SJCRH30 (cell line): Measurements from ENCODE around the gene STEAP2. TPM values are rescaled to one million over a fixed set of nuclear protein-coding genes. Genes with fewer than 3 reads are reported as not detected.
"Not testable (repeated sequence)": the region's sequence is repeated elsewhere in the genome, so short reads cannot be mapped to it uniquely, and the experiment has no call there.

Experiments
- DNase-seq, 2 experiments: peaks; one replicate each; pipeline ENCODE4 v3.0.0-alpha.2; 2015 to 2020
- H3K27ac ChIP-seq: fragments of 250-450 bp; sonication (Bioruptor Pico); 2 replicates; pipeline ENCODE4 v1.5.1; 2020; ENCODE audit warnings: mild to moderate bottlenecking, moderate library complexity
- H3K27me3 ChIP-seq: fragments of 250-450 bp; sonication (Bioruptor Pico); 2 replicates; pipeline ENCODE4 v1.5.1; 2020; ENCODE audit warnings: mild to moderate bottlenecking, moderate library complexity
- H3K36me3 ChIP-seq: fragments of 250-450 bp; sonication (Bioruptor Pico); 2 replicates; pipeline ENCODE4 v1.5.1; 2020; ENCODE audit warnings: mild to moderate bottlenecking, moderate library complexity
- H3K4me1 ChIP-seq: fragments of 250-450 bp; sonication (Bioruptor Pico); 2 replicates; pipeline ENCODE4 v1.5.1; 2020; ENCODE audit warnings: mild to moderate bottlenecking, moderate library complexity
- H3K4me3 ChIP-seq: fragments of 250-450 bp; sonication (Bioruptor Pico); 2 replicates; pipeline ENCODE4 v1.5.1; 2020; ENCODE audit warnings: mild to moderate bottlenecking, moderate library complexity
- H3K9me3 ChIP-seq: fragments of 250-450 bp; sonication (Bioruptor Pico); replicated peaks from 2 replicates; pipeline ENCODE4 v1.5.1; 2020; ENCODE audit warnings: mild to moderate bottlenecking, moderate library complexity
- total RNA-seq: library from RNA; depleted of rRNA; stranded (reverse); fragments of >200 nt; shearing (Covaris generic); gene quantifications from 2 replicates; pipeline ENCODE4 v1.2.3, GENCODE V29; 2014

The STEAP2 gene
- total RNA-seq, 1 experiment from 2014 or later = 0.10 TPM

GRCh38 chr7:90181485-90181884, 30.1 kb upstream of the STEAP2 start:
- no peak for DNase-seq
- Histone ChIP-seq H3K27ac (no peak overlapping the region), H3K4me1 (no peaks in the 10 kb centered on the region), H3K9me3 (peaks cover 3% of the 10 kb centered on the region; the same call in 1 of the 2 replicates), H3K4me3 (no peak overlapping the region), H3K36me3 (no peaks in the 10 kb centered on the region), H3K27me3 (no peaks in the 10 kb centered on the region)

GRCh38 chr7:90186290-90186689, 25.2 kb upstream of the STEAP2 start:
- not testable (repeated sequence) for DNase-seq, H3K27ac ChIP-seq, H3K4me1 ChIP-seq, H3K4me3 ChIP-seq, H3K9me3 ChIP-seq, H3K36me3 ChIP-seq, H3K27me3 ChIP-seq

GRCh38 chr7:90187507-90188050, 24.0 kb upstream of the STEAP2 start:
- no peak overlapping the region for H3K4me3 ChIP-seq
- peaks cover 3% of the 10 kb centered on the region; the same call in 1 of the 2 replicates for H3K9me3 ChIP-seq
- no peaks in the 10 kb centered on the region for H3K36me3 ChIP-seq
- no peaks in the 10 kb centered on the region for H3K27me3 ChIP-seq
- no peak overlapping the region for H3K27ac ChIP-seq
- DNase-seq = no peak
- no peaks in the 10 kb centered on the region for H3K4me1 ChIP-seq

- Histone ChIP-seq H3K27me3 (no peaks in the 10 kb centered on the region), H3K9me3 (peaks cover 3% of the 10 kb centered on the region; the same call in 1 of the 2 replicates), H3K36me3 (no peaks in the 10 kb centered on the region), H3K4me3 (no peak overlapping the region), H3K27ac (no peak overlapping the region), H3K4me1 (no peaks in the 10 kb centered on the region)
- no peak for DNase-seq
These were observed 23.3 kb upstream of the STEAP2 start for GRCh38 chr7:90188281-90188680.

GRCh38 chr7:90190995-90191394, 20.5 kb upstream of the STEAP2 start:
- Histone ChIP-seq H3K4me3 (no peak overlapping the region), H3K27me3 (0 out of 2 replicates have a peak, but pooled peaks cover 3% of the 10 kb centered on the region), H3K27ac (no peak overlapping the region), H3K4me1 (no peaks in the 10 kb centered on the region), H3K36me3 (no peaks in the 10 kb centered on the region), H3K9me3 (peaks cover 3% of the 10 kb centered on the region; the same call in 1 of the 2 replicates)
- DNase-seq = no peak

- Histone ChIP-seq H3K4me1 (no peaks in the 10 kb centered on the region), H3K4me3 (no peak overlapping the region), H3K27ac (no peak overlapping the region), H3K9me3 (no peaks in the 10 kb centered on the region), H3K36me3 (no peaks in the 10 kb centered on the region), H3K27me3 (0 out of 2 replicates have a peak, but pooled peaks cover 3% of the 10 kb centered on the region)
- no peak for DNase-seq
These were observed 19.9 kb upstream of the STEAP2 start for GRCh38 chr7:90191648-90192047.

- H3K36me3 ChIP-seq = no peaks in the 10 kb centered on the region
These were observed 18.4 kb upstream of the STEAP2 start for GRCh38 chr7:90192876-90193750.

GRCh38 chr7:90194911-90195809, 16.4 kb upstream of the STEAP2 start:
- Histone ChIP-seq H3K4me3 (no peak overlapping the region), H3K27me3 (0 out of 2 replicates have a peak, but pooled peaks cover 3% of the 10 kb centered on the region), H3K9me3 (no peaks in the 10 kb centered on the region), H3K4me1 (no peaks in the 10 kb centered on the region), H3K36me3 (no peaks in the 10 kb centered on the region), H3K27ac (no peak overlapping the region)
- no peak for DNase-seq

More at GRCh38 chr7:90192876-90193750, 18.4 kb upstream of the STEAP2 start:
- DNase-seq = no peak
- no peaks in the 10 kb centered on the region for H3K4me1 ChIP-seq
- H3K4me3 ChIP-seq = no peak overlapping the region
- H3K27me3 ChIP-seq = 0 out of 2 replicates have a peak, but pooled peaks cover 3% of the 10 kb centered on the region
- H3K9me3 ChIP-seq = no peaks in the 10 kb centered on the region
- no peak overlapping the region for H3K27ac ChIP-seq

- H3K36me3 ChIP-seq = no peaks in the 10 kb centered on the region
- no peak overlapping the region for H3K27ac ChIP-seq
- H3K9me3 ChIP-seq = no peaks in the 10 kb centered on the region
- no peak overlapping the region for H3K4me3 ChIP-seq
- H3K27me3 ChIP-seq = no peaks in the 10 kb centered on the region
- DNase-seq = no peak
- no peaks in the 10 kb centered on the region for H3K4me1 ChIP-seq
These were observed 9.9 kb upstream of the STEAP2 start for GRCh38 chr7:90201500-90202195.

- Histone ChIP-seq H3K27ac (no peak overlapping the region), H3K36me3 (no peaks in the 10 kb centered on the region), H3K9me3 (no peaks in the 10 kb centered on the region), H3K4me1 (no peaks in the 10 kb centered on the region), H3K27me3 (no peaks in the 10 kb centered on the region; the same call in 1 of the 2 replicates), H3K4me3 (no peak overlapping the region)
- DNase-seq = no peak
These were observed 3.6 kb upstream of the STEAP2 start for GRCh38 chr7:90207956-90208355.

GRCh38 chr7:90209776-90210175, 1.8 kb upstream of the STEAP2 start:
- Histone ChIP-seq H3K27ac (no peak overlapping the region), H3K27me3 (peaks cover 2% of the 10 kb centered on the region; the same call in 1 of the 2 replicates), H3K4me3 (no peak overlapping the region), H3K36me3 (no peaks in the 10 kb centered on the region), H3K9me3 (no peaks in the 10 kb centered on the region), H3K4me1 (no peaks in the 10 kb centered on the region)
- no peak for DNase-seq

- Histone ChIP-seq H3K4me3 (no peak overlapping the region), H3K27ac (no peak overlapping the region), H3K36me3 (no peaks in the 10 kb centered on the region), H3K4me1 (no peaks in the 10 kb centered on the region), H3K27me3 (peaks cover 2% of the 10 kb centered on the region; the same call in 1 of the 2 replicates), H3K9me3 (no peaks in the 10 kb centered on the region)
- DNase-seq = no peak
These were observed 1.1 kb upstream of the STEAP2 start for GRCh38 chr7:90210475-90210874.

- DNase-seq = no peak
- H3K36me3 ChIP-seq = no peaks in the 10 kb centered on the region
- peaks cover 2% of the 10 kb centered on the region; the same call in 1 of the 2 replicates for H3K27me3 ChIP-seq
- H3K27ac ChIP-seq = no peak overlapping the region
- peak overlapping the region; percentile 29 for H3K4me3 ChIP-seq
- H3K9me3 ChIP-seq = no peaks in the 10 kb centered on the region
- no peaks in the 10 kb centered on the region for H3K4me1 ChIP-seq
These were observed 559 bp upstream of the STEAP2 start for GRCh38 chr7:90210981-90211380.

GRCh38 chr7:90212149-90212495, 582 bp downstream of the STEAP2 start:
- H3K4me1 ChIP-seq = no peaks in the 10 kb centered on the region
- H3K36me3 ChIP-seq = no peaks in the 10 kb centered on the region
- no peaks in the 10 kb centered on the region for H3K9me3 ChIP-seq
- no peak for DNase-seq
- no peak overlapping the region; the same call in 1 of the 2 replicates for H3K4me3 ChIP-seq
- peaks cover 2% of the 10 kb centered on the region; the same call in 1 of the 2 replicates for H3K27me3 ChIP-seq
- no peak overlapping the region for H3K27ac ChIP-seq
